Testis (tissue), 2 donors: ENCODE measurements around the gene ZNF335.

ENCODE experiments used
- POLR2A ChIP-seq: fragments of 450-650 bp; IDR thresholded peaks from one replicate; pipeline ENCODE4 v1.6.1; 2017; ENCODE audit warnings: antibody characterized with exemption, mild to moderate bottlenecking, moderate library complexity
- TF ChIP-seq, protein P1 (sequence below), 3 experiments: fragments of 450-650 bp in 2 of 3; fragments of 200-600 bp in 1 of 3; sonication (generic) in 1 of 3; IDR thresholded peaks; one replicate each; pipeline ENCODE4 v1.5.1; 2016 to 2019; ENCODE audit warnings: antibody characterized with exemption in 3 of 3, mild to moderate bottlenecking in 2 of 3, moderate library complexity in 1 of 3

DNA sequence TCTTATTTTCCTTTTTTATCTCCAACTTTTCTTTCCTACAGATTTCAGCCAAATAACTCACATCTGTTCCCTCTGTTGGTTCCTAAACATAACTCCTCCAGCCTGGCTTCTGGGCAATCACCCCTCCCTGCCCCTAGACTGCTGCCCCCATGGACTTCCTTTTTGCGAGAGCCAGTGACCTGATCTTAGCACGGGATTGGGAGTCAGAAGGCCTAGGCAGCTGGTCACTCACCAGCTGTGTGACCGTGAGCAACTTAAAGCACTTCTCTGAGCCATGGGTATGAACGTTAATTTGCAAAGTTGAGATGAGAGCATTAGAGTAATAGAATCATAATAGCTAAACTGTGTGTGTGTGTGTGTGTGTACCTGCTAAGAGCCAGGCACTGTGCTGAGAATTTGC, 32.2 kb upstream of the ZNF335 start:
- TF ChIP-seq, protein P1, sequence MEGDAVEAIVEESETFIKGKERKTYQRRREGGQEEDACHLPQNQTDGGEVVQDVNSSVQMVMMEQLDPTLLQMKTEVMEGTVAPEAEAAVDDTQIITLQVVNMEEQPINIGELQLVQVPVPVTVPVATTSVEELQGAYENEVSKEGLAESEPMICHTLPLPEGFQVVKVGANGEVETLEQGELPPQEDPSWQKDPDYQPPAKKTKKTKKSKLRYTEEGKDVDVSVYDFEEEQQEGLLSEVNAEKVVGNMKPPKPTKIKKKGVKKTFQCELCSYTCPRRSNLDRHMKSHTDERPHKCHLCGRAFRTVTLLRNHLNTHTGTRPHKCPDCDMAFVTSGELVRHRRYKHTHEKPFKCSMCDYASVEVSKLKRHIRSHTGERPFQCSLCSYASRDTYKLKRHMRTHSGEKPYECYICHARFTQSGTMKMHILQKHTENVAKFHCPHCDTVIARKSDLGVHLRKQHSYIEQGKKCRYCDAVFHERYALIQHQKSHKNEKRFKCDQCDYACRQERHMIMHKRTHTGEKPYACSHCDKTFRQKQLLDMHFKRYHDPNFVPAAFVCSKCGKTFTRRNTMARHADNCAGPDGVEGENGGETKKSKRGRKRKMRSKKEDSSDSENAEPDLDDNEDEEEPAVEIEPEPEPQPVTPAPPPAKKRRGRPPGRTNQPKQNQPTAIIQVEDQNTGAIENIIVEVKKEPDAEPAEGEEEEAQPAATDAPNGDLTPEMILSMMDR (IDR thresholded peaks at IDR 0.05), result no peak
- no peak for TF ChIP-seq POLR2A
